ENCODE measurements around the gene SUN1. TPM values are rescaled to one million over a fixed set of nuclear protein-coding genes. Genes with fewer than 3 reads are reported as not detected.

The SUN1 gene
- total and polyA plus RNA-seq, 2 of the 8 experiments (the other 6 are each of a cell fraction or from before 2014, with no cell fraction given) = 108 to 158 TPM

GRCh38 chr7:840001-840600 lies 7.8 kb downstream of the SUN1 start:
- no peak overlapping the region for H4K91ac ChIP-seq (replicated peaks; ENCODE audit: insufficient read length, low read length)
- no peak overlapping the region for H3K14ac ChIP-seq (ENCODE audit: insufficient read length)
- H3K27me3 ChIP-seq (replicated peaks in 1 of 4; ENCODE audit: control insufficient read depth in 3 of 4, extremely low read depth in 1 of 4, insufficient read depth in 3 of 4, low read length in 3 of 4) = no peaks in the 10 kb centered on the region
- no peak overlapping the region for H4K5ac ChIP-seq (ENCODE audit: insufficient read length, low read depth, low read length)
- H4K20me1 ChIP-seq (replicated peaks in 1 of 2; ENCODE audit: control insufficient read depth in 1 of 2, insufficient read depth in 2 of 2, low read length in 2 of 2) = peaks cover 18 to 29% of the 10 kb centered on the region in 2 experiments
- no peak overlapping the region for H2BK5ac ChIP-seq (ENCODE audit: low read depth, low read length)
- no peak overlapping the region for H3K56ac ChIP-seq (replicated peaks; ENCODE audit: insufficient read length, low read depth, low read length)
- no peaks in the 10 kb centered on the region for H3K4me1 ChIP-seq (replicated peaks in 1 of 4; ENCODE audit: control insufficient read depth in 3 of 4, insufficient read depth in 4 of 4, low read length in 3 of 4)
- H2BK20ac ChIP-seq (ENCODE audit: low read length) = no peak overlapping the region
- no peak overlapping the region for H3K4me2 ChIP-seq (ENCODE audit: insufficient read depth in 1 of 2, low read depth in 2 of 2, low read length in 2 of 2)
- H4K8ac ChIP-seq (ENCODE audit: extremely low read depth, insufficient read depth, low read length) = no peak overlapping the region
- peaks cover 19% of the 10 kb centered on the region for H3K79me1 ChIP-seq (ENCODE audit: low read depth, low read length)
- no peak overlapping the region for H3K18ac ChIP-seq (ENCODE audit: extremely low read depth, low read length)
- no peak overlapping the region for H2BK15ac ChIP-seq (ENCODE audit: low read length)
- H3K23me2 ChIP-seq (ENCODE audit: low read depth, low read length) = no peaks in the 10 kb centered on the region
- POLR2A ChIA-PET (ENCODE audit: partially characterized antibody) = no interaction called here
- peaks cover 8 to 51% of the 10 kb centered on the region in 2 experiments; a peak in 3 of 4 replicates for H3K79me2 ChIP-seq (ENCODE audit: control insufficient read depth in 1 of 2, insufficient read depth in 2 of 2, low read length in 2 of 2)
- no peak for TF ChIP-seq ATF3 (IDR thresholded peaks at IDR 0.05; ENCODE audit: insufficient read depth, low read depth, low read length)
- peak; percentile 27; the same call in 1 of the 2 replicates for TF ChIP-seq POLR2AphosphoS5 (IDR thresholded peaks at IDR 0.05; ENCODE audit: low read depth, low read length)
- TF ChIP-seq KDM1A (IDR thresholded peaks at IDR 0.05; ENCODE audit: borderline replicate concordance, low read length) = no peak
- peaks cover 18 to 47% (median 39%) of the 10 kb centered on the region in 4 experiments; a peak in 7 of 8 replicates for H3K36me3 ChIP-seq (ENCODE audit: control insufficient read depth in 2 of 4, insufficient read depth in 4 of 4, low read length in 3 of 4)
- no peaks in the 10 kb centered on the region; a peak in 1 of 4 replicates for H3K9me3 ChIP-seq (ENCODE audit: insufficient read depth in 2 of 2, low read depth in 1 of 2, low read length in 1 of 2)
- no peak for DNase-seq (ENCODE audit: low read depth in 1 of 2, low spot score in 2 of 2)
- no peak overlapping the region for H3K23ac ChIP-seq (ENCODE audit: insufficient read length)
- H2AFZ ChIP-seq (ENCODE audit: low read length) = no peak overlapping the region
- H3K9ac ChIP-seq (replicated peaks in 1 of 4; ENCODE audit: extremely low read depth in 1 of 4, low read depth in 3 of 4, low read length in 3 of 4) = no peak overlapping the region
- no peak overlapping the region for H3K4me3 ChIP-seq (ENCODE audit: extremely low read depth in 1 of 4, insufficient read depth in 2 of 4, low read depth in 3 of 4, low read length in 4 of 4)
- H3K4ac ChIP-seq (replicated peaks; ENCODE audit: insufficient read length, low read depth, low read length) = no peak overlapping the region
- WGBS, 2 experiments (ENCODE audit: extremely low coverage in 1 of 2, insufficient coverage in 1 of 2, insufficient read length in 1 of 2, insufficient replicate concordance in 2 of 2, low coverage in 1 of 2, low lambda C conversion rate in 2 of 2, missing lambda C conversion rate in 1 of 2) = 91% methylated on average over 24 of the region's 24 CpGs; no CpG with 5 or more reads in 1 of the 2 experiments
- CTCF ChIA-PET (ENCODE audit: partially characterized antibody) = interaction anchor here (0.7 to 3.0 kb wide), 5 partner anchors 17 to 54 kb away, joined by 3 to 11 read pairs (median 7); no protein-coding TSS in a partner anchor
- no peak overlapping the region for H3K27ac ChIP-seq (ENCODE audit: low read depth, low read length)
- H2AK5ac ChIP-seq (ENCODE audit: low read depth, low read length) = no peak overlapping the region
- no peak for FAIRE-seq
- no peak overlapping the region for H2BK12ac ChIP-seq (ENCODE audit: low read depth, low read length)
- H2BK120ac ChIP-seq (replicated peaks; ENCODE audit: low read depth, low read length) = no peak overlapping the region
